ENCODE measurements around the gene FADS3.

DNA sequence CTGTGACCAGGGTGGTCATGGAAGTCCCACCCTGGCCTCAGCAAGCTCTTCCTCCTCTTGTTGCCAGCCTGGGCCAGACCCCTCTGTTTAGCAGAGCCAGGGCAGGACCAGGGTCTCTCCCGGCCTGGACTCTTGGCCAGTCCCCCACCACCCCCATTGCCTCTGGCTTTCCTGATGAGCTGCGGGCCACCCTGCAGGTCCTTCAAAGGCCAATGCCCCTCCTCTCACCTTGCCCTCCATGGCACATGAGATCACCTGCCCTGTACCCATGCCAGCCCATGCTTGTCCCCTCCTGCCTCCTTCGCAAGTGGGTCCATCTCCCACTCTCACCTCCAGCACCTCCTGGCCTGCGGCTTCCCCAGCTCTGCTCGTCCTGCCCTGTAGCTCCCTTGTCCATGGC lies 52.8 kb downstream of the FADS3 start:
- no peak for TF ChIP-seq POLR2AphosphoS5 (IDR thresholded peaks at IDR 0.05; ENCODE audit: low read depth, low read length)
- no peak for TF ChIP-seq POLR2A (IDR thresholded peaks at IDR 0.05; ENCODE audit: low read depth, low read length)
- TF ChIP-seq TAF1 (IDR thresholded peaks at IDR 0.05; ENCODE audit: borderline replicate concordance, low read depth, low read length) = no peak

All from GM12892 (cell line).